Lower lobe of right lung (tissue), 2 donors: Measurements from ENCODE around the gene AP5Z1. TPM values are rescaled to one million over a fixed set of nuclear protein-coding genes. Genes with fewer than 3 reads are reported as not detected.
A peak's percentile ranks its signal among the peaks of the same experiment; 100 is the strongest.

Experiments used
- ATAC-seq, 2 donors: fragments of 200-7000 bp; cut with Tn5 transposase; one replicate each; pipeline ENCODE4 v1.9.1; 2020 to 2022; ENCODE audit warnings: mild to moderate bottlenecking in 2 of 2, moderate library complexity in 2 of 2
- DNase-seq: peaks from one replicate; pipeline ENCODE4 v3.0.0-alpha.2; 2020
- H3K27ac ChIP-seq: fragments of 200-600 bp; one replicate; pipeline ENCODE4 v1.8.0; 2022
- H3K27me3 ChIP-seq: fragments of 200-600 bp; one replicate; pipeline ENCODE4 v1.8.0; 2022; ENCODE audit warnings: low read depth
- H3K36me3 ChIP-seq: fragments of 200-600 bp; one replicate; pipeline ENCODE4 v1.8.0; 2022; ENCODE audit warnings: mild to moderate bottlenecking
- H3K4me1 ChIP-seq: fragments of 200-600 bp; one replicate; pipeline ENCODE4 v1.8.0; 2022
- H3K4me3 ChIP-seq: fragments of 200-600 bp; one replicate; pipeline ENCODE4 v1.8.0; 2022; ENCODE audit warnings: mild to moderate bottlenecking
- H3K9me3 ChIP-seq: fragments of 200-600 bp; one replicate; pipeline ENCODE4 v1.8.0; 2022
- CTCF ChIP-seq: fragments of 200-600 bp; IDR thresholded peaks from one replicate; pipeline ENCODE4 v1.8.0; 2022; ENCODE audit warnings: antibody characterized with exemption, mild to moderate bottlenecking
- intact Hi-C: fragments of 100-400 bp; cut with DNase I; formaldehyde crosslinking; loops from one replicate; pipeline ENCODE4 v1.11.0; 2022
- total RNA-seq: library from RNA; stranded (reverse); fragmentation: NEBNext Ultra II Directional; extraction: Animal tissue kit (Norgen Biotek cat#: 25700); gene quantifications from one replicate; pipeline ENCODE4 v1.2.1, GENCODE V29; 2021
- donor health status: DM: no; HTN: yes; CAD: no; lungs with severe emphysema.

AP5Z1 gene
- total RNA-seq, 1 donor from 2014 or later, result 50.4 TPM

- Histone ChIP-seq H3K36me3 (peaks cover 18% of the 10 kb centered on the region), H3K9me3 (no peaks in the 10 kb centered on the region), H3K4me1 (peaks cover 9% of the 10 kb centered on the region), H3K27ac (no peak overlapping the region), H3K27me3 (no peaks in the 10 kb centered on the region), H3K4me3 (no peak overlapping the region)
- ATAC-seq, result no peak
- no peak for DNase-seq
- no peak for TF ChIP-seq CTCF
- intact Hi-C loops, result no loop called here
Measured at GRCh38 chr7:4770886-4771285, 4.5 kb upstream of the AP5Z1 start.

- TF ChIP-seq CTCF, result no peak
- H3K27ac ChIP-seq, result no peak overlapping the region
- H3K36me3 ChIP-seq, result peaks cover 11% of the 10 kb centered on the region
- no peak for DNase-seq
- no peaks in the 10 kb centered on the region for H3K27me3 ChIP-seq
- intact Hi-C loops, result no loop called here
- no peak for ATAC-seq
- H3K4me1 ChIP-seq, result peaks cover 16% of the 10 kb centered on the region
- H3K9me3 ChIP-seq, result no peaks in the 10 kb centered on the region
- no peak overlapping the region for H3K4me3 ChIP-seq
Measured at GRCh38 chr7:4771737-4772136, 3.7 kb upstream of the AP5Z1 start.

- no peak overlapping the region for H3K4me3 ChIP-seq
- H3K27me3 ChIP-seq, result no peaks in the 10 kb centered on the region
- no peaks in the 10 kb centered on the region for H3K9me3 ChIP-seq
- DNase-seq, result no peak
- H3K27ac ChIP-seq, result no peak overlapping the region
- peaks cover 6% of the 10 kb centered on the region for H3K36me3 ChIP-seq
- intact Hi-C loops, result no loop called here
- ATAC-seq, result no peak
- H3K4me1 ChIP-seq, result peaks cover 22% of the 10 kb centered on the region
- TF ChIP-seq CTCF, result no peak
Measured at GRCh38 chr7:4772306-4772705, 3.1 kb upstream of the AP5Z1 start.

DNA sequence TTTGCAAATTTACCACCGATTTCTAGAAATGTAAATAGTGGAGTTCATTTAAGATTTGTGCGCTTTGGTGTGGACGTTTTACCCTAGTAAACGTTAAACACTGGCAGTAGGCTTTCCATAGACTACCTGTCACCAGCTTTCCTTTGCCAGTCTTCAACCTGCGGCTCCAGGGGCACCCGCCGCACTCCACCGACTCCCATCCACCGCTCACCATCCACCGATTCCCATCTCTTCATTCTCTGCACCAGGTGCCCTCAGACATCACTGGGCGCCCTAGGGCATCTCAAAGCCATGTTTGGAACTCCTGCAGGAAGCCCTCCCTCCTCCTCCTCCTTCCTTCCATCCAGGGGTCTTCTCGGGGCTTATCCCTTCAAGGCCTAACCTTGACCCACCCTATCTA is 1.4 kb upstream of the AP5Z1 start:
- peak overlapping the region; percentile 96 for H3K27ac ChIP-seq
- peaks cover 8% of the 10 kb centered on the region for H3K36me3 ChIP-seq
- DNase-seq, result no peak
- ATAC-seq, result no peak
- intact Hi-C loops, result no loop called here
- H3K9me3 ChIP-seq, result no peaks in the 10 kb centered on the region
- peaks cover 32% of the 10 kb centered on the region for H3K4me1 ChIP-seq
- no peak for TF ChIP-seq CTCF
- H3K27me3 ChIP-seq, result no peaks in the 10 kb centered on the region
- H3K4me3 ChIP-seq, result no peak overlapping the region

GRCh38 chr7:4774658-4775249 is 669 bp upstream of the AP5Z1 start:
- TF ChIP-seq CTCF, result no peak
- Histone ChIP-seq H3K4me1 (peaks cover 32% of the 10 kb centered on the region), H3K9me3 (no peaks in the 10 kb centered on the region), H3K27ac (peak overlapping the region; percentile 96), H3K36me3 (peaks cover 12% of the 10 kb centered on the region), H3K4me3 (peak overlapping the region; percentile 86), H3K27me3 (no peaks in the 10 kb centered on the region)
- intact Hi-C loops, result no loop called here
- DNase-seq, result no peak
- ATAC-seq, result peak; percentile 45 to 61
